GM15510 (cell line): ENCODE data around the gene ATP8A2.

Experiments used
- POLR2A ChIP-seq: IDR thresholded peaks from 3 replicates; pipeline ENCODE4 v1.6.1; 2011; ENCODE audit warnings: borderline replicate concordance; ENCODE audit not compliant: insufficient read length; ENCODE audit errors: extremely low read depth

Gene ATP8A2

GRCh38 chr13:26067601-26068000 lies 695.8 kb downstream of the ATP8A2 start:
- no peak for TF ChIP-seq POLR2A

GRCh38 chr13:26071691-26072090 lies 699.9 kb downstream of the ATP8A2 start:
- TF ChIP-seq POLR2A: no peak

- TF ChIP-seq POLR2A: no peak
These were observed 702.9 kb downstream of the ATP8A2 start for GRCh38 chr13:26074706-26075105.
